ENCODE results near the gene PHF21A. TPM values are rescaled to one million over a fixed set of nuclear protein-coding genes. Genes with fewer than 3 reads are reported as not detected.
A peak's percentile ranks its signal among the peaks of the same experiment; 100 is the strongest.
"Not testable (repeated sequence)": the region's sequence is repeated elsewhere in the genome, so short reads cannot be mapped to it uniquely, and the experiment has no call there.

PHF21A gene
- total and polyA plus RNA-seq, 8 donors: 36.2 to 77.3 (median 69.3) TPM

DNA sequence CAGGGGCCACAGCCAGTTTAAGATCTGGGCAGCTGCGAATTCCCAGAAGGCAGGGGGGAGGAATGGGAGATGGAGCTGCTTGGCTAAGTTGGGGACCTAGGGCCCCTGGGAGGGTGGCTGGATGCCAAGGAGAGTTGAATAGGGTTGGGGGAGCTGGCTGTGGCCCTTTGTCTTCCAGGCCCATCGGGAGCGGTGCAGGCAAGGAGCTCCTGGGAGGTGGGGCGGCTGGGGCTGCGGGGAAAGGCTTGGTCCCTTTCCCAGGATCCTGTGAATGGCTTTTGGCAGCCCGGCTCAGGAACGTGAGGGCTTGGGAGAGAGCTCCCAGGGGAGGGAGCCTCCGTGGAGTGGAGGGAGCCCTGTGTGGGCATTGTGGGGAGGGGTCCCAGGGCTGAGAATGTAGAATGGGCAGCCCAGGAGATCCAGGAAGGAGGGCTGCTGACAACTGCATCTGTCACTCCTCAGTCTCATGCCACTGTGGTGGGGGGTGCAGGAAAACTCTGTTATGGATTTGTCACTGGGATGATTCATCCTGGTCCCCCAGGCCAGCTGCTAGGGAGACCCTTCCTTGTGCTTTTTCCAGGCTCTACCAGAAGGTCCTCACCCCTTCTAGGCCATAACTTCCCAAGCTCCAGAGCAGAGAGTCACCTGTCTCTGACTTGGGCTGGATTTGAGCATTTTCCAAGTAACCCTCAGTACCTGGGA lies 220.2 kb downstream of the PHF21A start:
- peak overlapping the region in 1 of 2 donors; percentile 48 for H3K4me3 ChIP-seq
- H3K9me3 ChIP-seq: no peaks in the 10 kb centered on the region
- intact Hi-C loops (cut with DNase I): no loop called here
- no peak overlapping the region for H3K27ac ChIP-seq
- TF ChIP-seq, protein P1, sequence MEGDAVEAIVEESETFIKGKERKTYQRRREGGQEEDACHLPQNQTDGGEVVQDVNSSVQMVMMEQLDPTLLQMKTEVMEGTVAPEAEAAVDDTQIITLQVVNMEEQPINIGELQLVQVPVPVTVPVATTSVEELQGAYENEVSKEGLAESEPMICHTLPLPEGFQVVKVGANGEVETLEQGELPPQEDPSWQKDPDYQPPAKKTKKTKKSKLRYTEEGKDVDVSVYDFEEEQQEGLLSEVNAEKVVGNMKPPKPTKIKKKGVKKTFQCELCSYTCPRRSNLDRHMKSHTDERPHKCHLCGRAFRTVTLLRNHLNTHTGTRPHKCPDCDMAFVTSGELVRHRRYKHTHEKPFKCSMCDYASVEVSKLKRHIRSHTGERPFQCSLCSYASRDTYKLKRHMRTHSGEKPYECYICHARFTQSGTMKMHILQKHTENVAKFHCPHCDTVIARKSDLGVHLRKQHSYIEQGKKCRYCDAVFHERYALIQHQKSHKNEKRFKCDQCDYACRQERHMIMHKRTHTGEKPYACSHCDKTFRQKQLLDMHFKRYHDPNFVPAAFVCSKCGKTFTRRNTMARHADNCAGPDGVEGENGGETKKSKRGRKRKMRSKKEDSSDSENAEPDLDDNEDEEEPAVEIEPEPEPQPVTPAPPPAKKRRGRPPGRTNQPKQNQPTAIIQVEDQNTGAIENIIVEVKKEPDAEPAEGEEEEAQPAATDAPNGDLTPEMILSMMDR (IDR thresholded peaks at IDR 0.05): no peak
- H3K27me3 ChIP-seq: peaks cover 0 to 59% of the 10 kb centered on the region in 2 donors
- peaks cover 14 to 20% of the 10 kb centered on the region in 2 donors for H3K4me1 ChIP-seq
- DNase-seq (peak in 2 of 4 donors; percentile 53 to 54), ATAC-seq (no peak)
- no peaks in the 10 kb centered on the region for H3K36me3 ChIP-seq

DNA sequence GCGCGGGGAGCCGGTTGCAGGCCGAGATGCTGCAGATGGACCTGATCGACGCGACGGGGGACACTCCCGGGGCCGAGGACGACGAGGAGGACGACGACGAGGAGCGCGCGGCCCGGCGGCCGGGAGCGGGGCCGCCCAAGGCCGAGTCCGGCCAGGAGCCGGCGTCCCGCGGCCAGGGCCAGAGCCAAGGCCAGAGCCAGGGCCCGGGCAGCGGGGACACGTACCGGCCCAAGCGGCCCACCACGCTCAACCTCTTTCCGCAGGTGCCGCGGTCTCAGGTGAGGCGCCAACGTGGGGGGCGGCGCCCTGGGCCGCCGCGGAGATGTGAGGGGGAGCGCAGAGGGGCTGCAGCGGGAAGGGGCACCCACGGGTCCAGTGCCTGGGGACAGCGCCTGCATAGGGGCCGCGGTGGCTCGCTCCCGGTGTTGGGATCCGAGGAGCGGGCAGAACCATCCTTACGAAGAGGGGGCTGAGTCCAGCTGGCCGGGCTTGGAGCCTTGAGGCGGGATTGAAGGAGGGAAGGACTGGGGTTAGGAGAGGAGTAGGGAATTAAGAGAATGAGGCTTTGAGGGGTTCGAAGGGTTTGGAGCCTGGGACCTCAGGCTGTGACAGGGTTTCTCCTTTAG lies 221.0 kb downstream of the PHF21A start:
- H3K27ac ChIP-seq; H3K9me3 ChIP-seq; intact Hi-C loops (cut with DNase I); H3K36me3 ChIP-seq: not testable (repeated sequence)
- ATAC-seq: peak; percentile 20
- Histone ChIP-seq H3K4me1 (peaks cover 14 to 20% of the 10 kb centered on the region in 2 donors), H3K4me3 (peak overlapping the region; percentile 41 to 48), H3K27me3 (peaks cover 0 to 67% of the 10 kb centered on the region in 2 donors)
- peak in 1 of 4 donors; percentile 78 for DNase-seq

DNA sequence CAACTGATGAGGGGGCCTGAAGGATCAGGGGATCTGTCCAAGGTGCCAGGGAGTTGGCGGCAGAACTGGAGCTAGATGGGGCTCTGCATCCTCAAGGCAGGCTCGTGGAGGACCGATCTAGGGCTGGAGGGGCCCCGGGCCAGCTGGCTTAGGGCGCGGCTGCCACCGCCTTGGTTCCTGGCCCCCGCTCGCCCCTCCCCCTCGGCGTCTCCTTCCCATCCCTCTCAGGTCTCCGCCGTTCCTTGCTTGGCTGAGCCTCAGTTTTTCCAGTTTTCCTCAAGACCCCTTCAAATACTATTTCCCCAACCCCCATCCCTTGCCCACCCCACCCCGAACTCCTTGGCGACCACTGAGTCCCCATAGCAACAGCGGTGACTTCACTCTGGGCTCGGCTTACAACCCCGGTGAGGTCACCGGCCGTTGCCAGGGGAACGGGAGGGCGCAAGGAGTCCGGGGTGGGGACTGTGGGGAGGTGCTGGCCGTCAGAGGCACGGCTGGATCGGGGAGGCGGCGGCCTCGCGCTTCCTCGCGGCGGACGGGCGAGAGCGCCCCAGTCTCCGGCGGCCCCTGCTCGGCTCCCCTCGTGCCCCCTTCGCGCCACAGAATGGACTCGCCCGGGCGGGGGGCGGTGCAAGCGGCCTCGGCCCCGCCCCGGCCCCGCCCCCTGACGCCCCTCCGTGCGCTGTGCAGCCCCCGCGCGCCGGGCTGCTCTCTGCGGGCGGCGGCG lies 221.6 kb downstream of the PHF21A start:
- Histone ChIP-seq H3K27ac (peak overlapping the region in 1 of 2 donors; percentile 37), H3K4me3 (peak overlapping the region; percentile 41 to 48), H3K27me3 (peaks cover 0 to 73% of the 10 kb centered on the region in 2 donors), H3K9me3 (no peaks in the 10 kb centered on the region), H3K4me1 (peaks cover 14 to 20% of the 10 kb centered on the region in 2 donors), H3K36me3 (no peaks in the 10 kb centered on the region)
- DNase-seq (peak; percentile 74 to 93 (median 86)), ATAC-seq (peak; percentile 86)
- intact Hi-C loops (cut with DNase I): no loop called here
- TF ChIP-seq, protein P1 (IDR thresholded peaks at IDR 0.05): no peak

DNA sequence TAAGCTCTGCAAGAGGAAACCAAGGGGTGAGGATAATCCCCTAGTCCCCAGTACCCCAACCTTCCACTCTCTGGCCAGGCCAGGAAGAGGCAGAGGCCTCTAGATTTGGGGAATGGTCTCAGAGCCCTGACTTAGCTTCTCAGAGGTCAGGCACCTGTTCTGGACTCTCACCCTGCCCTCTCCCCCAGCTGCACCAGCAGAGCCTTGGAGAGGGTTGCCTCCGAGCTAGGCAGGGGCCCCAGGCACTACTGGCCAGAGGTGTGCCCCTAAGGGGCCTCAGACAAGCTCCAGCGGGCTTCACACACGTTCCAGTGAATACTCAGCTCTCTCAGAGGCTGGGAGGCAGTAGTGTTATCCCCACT lies 222.2 kb downstream of the PHF21A start:
- TF ChIP-seq, protein P1 (IDR thresholded peaks at IDR 0.05): no peak
- intact Hi-C loops (cut with DNase I): no loop called here
- H3K4me1 ChIP-seq: peaks cover 14 to 20% of the 10 kb centered on the region in 2 donors
- ATAC-seq (no peak), DNase-seq (no peak)
- H3K36me3 ChIP-seq: no peaks in the 10 kb centered on the region
- H3K27ac ChIP-seq: no peak overlapping the region
- H3K27me3 ChIP-seq: peaks cover 0 to 76% of the 10 kb centered on the region in 2 donors
- H3K9me3 ChIP-seq: no peaks in the 10 kb centered on the region
- peak overlapping the region in 1 of 2 donors; percentile 48 for H3K4me3 ChIP-seq

DNA sequence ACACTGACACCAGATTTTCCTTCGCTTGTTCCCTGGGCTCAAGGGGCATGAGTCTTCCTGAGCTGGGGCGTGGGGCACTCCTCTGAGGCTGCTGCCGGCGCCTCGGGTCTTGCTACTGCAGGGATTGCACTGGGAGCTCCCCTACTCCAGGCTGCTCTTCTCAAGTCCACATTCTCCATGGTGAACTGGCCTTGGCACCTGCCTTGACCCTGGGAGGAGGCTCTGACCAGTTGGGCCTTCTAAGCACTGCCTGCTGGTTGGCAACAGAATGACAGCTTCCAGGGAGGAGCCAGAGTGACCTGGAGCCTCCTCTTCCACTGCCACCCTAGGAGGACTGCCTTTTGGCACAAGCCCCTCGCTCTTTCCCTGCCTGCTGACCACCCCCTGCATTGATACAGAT lies 223.7 kb downstream of the PHF21A start:
- no peak overlapping the region for H3K27ac ChIP-seq
- H3K4me3 ChIP-seq: no peak overlapping the region
- intact Hi-C loops (cut with DNase I): no loop called here
- peaks cover 0 to 76% of the 10 kb centered on the region in 2 donors for H3K27me3 ChIP-seq
- ATAC-seq (no peak), DNase-seq (no peak)
- TF ChIP-seq, protein P1 (IDR thresholded peaks at IDR 0.05): no peak
- H3K9me3 ChIP-seq: no peaks in the 10 kb centered on the region
- H3K36me3 ChIP-seq: no peaks in the 10 kb centered on the region
- H3K4me1 ChIP-seq: peaks cover 14 to 20% of the 10 kb centered on the region in 2 donors
